Measurements from ENCODE around the gene FADS3.

GRCh38 chr11:61905801-61906521, 14.6 kb upstream of the FADS3 start:
- TF ChIP-seq, protein P1, sequence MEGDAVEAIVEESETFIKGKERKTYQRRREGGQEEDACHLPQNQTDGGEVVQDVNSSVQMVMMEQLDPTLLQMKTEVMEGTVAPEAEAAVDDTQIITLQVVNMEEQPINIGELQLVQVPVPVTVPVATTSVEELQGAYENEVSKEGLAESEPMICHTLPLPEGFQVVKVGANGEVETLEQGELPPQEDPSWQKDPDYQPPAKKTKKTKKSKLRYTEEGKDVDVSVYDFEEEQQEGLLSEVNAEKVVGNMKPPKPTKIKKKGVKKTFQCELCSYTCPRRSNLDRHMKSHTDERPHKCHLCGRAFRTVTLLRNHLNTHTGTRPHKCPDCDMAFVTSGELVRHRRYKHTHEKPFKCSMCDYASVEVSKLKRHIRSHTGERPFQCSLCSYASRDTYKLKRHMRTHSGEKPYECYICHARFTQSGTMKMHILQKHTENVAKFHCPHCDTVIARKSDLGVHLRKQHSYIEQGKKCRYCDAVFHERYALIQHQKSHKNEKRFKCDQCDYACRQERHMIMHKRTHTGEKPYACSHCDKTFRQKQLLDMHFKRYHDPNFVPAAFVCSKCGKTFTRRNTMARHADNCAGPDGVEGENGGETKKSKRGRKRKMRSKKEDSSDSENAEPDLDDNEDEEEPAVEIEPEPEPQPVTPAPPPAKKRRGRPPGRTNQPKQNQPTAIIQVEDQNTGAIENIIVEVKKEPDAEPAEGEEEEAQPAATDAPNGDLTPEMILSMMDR (conservative IDR thresholded peaks at IDR 0.05 in 1 of 2, IDR thresholded peaks at IDR 0.05 in 1 of 2; ENCODE audit: low read depth in 1 of 2, low read length in 2 of 2): no peak
- TF ChIP-seq EZH2 (IDR thresholded peaks at IDR 0.05; ENCODE audit: low read length, missing control alignments): no peak

Data from fibroblast of lung (primary cell).